Measurements from ENCODE around the gene BLM. TPM values are rescaled to one million over a fixed set of nuclear protein-coding genes. Genes with fewer than 3 reads are reported as not detected.

The BLM gene
- total RNA-seq, 1 donor from 2014 or later, result 44.8 TPM

DNA sequence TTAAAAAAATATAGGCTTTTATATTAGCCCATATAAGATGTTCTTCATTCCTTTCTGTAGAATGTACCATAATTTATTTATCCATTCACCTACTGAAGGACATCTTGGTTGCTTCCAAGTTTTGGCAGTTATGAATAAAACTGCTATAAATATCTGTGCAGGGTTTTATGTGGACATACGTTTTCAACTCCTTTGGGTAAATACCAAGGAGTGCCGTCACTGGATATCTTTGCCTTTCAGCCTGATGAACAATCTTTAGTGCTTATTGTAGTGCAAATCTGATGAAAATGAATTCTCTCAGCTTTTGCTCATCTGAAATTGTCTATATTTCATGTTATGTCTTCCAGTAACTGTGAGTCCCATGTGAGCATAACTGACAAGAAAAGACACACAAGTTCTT lies 26.6 kb upstream of the BLM start:
- no peak overlapping the region for H3K27ac Mint-ChIP-seq (ENCODE audit: unreplicated experiment)
- no peak for TF ChIP-seq CTCF (conservative IDR thresholded peaks at IDR 0.05)
- H3K9me3 Mint-ChIP-seq, result peaks cover 2% of the 10 kb centered on the region
- H3K4me3 Mint-ChIP-seq, result no peak overlapping the region
- no peaks in the 10 kb centered on the region for H3K27me3 Mint-ChIP-seq (ENCODE audit: low read depth)
- DNase-seq (ENCODE audit: low read depth, low spot score), result no peak
- no peaks in the 10 kb centered on the region for H3K4me1 Mint-ChIP-seq
- H3K36me3 Mint-ChIP-seq (ENCODE audit: low read depth), result peaks cover 4% of the 10 kb centered on the region

DNA sequence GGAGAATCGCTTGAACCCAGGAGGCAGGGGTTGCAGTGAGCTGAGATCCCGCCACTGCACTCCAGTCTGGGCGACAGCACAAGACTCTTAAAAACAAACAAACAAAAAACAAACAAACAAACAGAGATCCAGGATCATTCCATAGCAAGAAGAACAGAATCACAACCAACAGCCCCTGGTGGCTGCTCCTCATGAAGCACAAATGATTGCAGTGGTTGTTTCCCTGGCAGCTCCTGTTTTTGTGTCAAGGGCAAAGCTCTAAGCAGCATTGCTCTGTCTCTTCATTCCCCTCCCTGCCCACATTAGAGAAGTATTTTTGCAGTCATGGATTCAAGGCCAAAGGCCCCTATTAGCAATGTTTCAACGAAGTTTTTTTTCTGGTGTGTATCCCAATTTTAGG lies 25.8 kb upstream of the BLM start:
- no peak for TF ChIP-seq CTCF (conservative IDR thresholded peaks at IDR 0.05)
- no peaks in the 10 kb centered on the region for H3K4me1 Mint-ChIP-seq
- no peak for DNase-seq (ENCODE audit: low read depth, low spot score)
- no peak overlapping the region for H3K4me3 Mint-ChIP-seq
- peaks cover 4% of the 10 kb centered on the region for H3K36me3 Mint-ChIP-seq (ENCODE audit: low read depth)
- H3K27me3 Mint-ChIP-seq (ENCODE audit: low read depth), result no peaks in the 10 kb centered on the region
- H3K27ac Mint-ChIP-seq (ENCODE audit: unreplicated experiment), result no peak overlapping the region
- peaks cover 2% of the 10 kb centered on the region for H3K9me3 Mint-ChIP-seq

DNA sequence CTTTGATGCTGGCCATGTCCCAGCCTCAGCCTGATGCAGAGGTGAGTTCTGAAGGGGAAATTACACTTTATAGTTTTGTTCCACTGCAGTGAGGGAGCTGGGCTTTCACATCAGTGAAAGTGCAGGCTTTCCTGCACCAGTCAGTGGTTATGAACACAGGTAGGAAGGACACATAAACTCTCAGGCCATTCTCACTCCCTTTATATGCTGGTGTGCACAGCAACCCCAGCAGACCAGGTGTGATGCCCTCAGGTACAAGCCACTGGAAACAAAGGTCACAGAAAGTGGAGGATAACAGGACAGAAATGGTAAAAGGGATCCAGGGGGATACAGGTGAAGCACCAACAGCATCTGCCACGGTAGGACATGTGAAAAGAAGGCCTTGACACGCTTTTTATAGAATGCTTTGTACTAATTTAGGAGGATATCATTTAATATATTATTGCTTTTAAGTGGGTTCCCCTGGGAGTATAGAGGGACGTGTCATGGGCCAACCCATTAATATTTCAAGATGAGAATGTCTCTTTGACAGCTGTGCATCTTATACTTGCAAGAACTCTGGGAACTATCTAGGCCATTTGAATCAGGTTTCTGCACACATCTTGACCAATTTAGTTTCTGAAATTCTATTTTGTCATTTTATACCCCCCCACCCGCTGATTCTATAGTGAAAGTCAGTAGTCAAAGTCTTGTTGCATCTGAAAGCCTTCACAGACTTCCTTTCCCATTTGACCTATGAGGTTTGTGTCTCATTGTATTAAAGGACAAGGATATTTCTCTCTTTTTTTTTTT lies 25.0 kb upstream of the BLM start:
- TF ChIP-seq CTCF (conservative IDR thresholded peaks at IDR 0.05), result no peak
- no peak overlapping the region for H3K4me3 Mint-ChIP-seq
- no peaks in the 10 kb centered on the region for H3K27me3 Mint-ChIP-seq (ENCODE audit: low read depth)
- no peak overlapping the region for H3K27ac Mint-ChIP-seq (ENCODE audit: unreplicated experiment)
- no peak for DNase-seq (ENCODE audit: low read depth, low spot score)
- H3K36me3 Mint-ChIP-seq (ENCODE audit: low read depth), result peaks cover 4% of the 10 kb centered on the region
- peaks cover 2% of the 10 kb centered on the region for H3K9me3 Mint-ChIP-seq
- no peaks in the 10 kb centered on the region for H3K4me1 Mint-ChIP-seq

- H3K36me3 Mint-ChIP-seq (ENCODE audit: low read depth), result peaks cover 2% of the 10 kb centered on the region
- H3K9me3 Mint-ChIP-seq, result no peaks in the 10 kb centered on the region
- no peak for DNase-seq (ENCODE audit: low read depth, low spot score)
- H3K4me1 Mint-ChIP-seq, result no peaks in the 10 kb centered on the region
- H3K27me3 Mint-ChIP-seq (ENCODE audit: low read depth), result no peaks in the 10 kb centered on the region
- no peak overlapping the region for H3K4me3 Mint-ChIP-seq
- TF ChIP-seq CTCF (conservative IDR thresholded peaks at IDR 0.05), result no peak
- H3K27ac Mint-ChIP-seq (ENCODE audit: unreplicated experiment), result no peak overlapping the region
Measured at GRCh38 chr15:90694987-90695386, 22.2 kb upstream of the BLM start.

DNA sequence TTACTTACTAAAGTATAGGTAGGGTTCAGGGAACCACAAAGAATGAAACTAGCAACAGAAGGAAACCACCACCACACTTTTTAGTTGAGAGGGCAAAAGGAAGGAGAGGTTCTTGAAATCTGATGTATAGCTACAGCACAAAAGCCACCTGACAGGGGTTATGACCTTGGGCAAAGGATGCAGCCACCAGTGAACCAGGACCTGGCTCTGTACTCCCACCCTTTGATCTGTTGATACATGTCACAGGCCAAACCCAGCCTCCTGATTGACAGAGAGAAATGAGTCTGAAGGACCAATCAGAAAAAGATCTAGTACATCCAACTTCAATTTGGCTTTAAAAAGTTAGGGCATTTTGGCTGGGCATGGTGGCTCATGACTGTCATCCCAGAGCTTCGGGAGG lies 20.0 kb upstream of the BLM start:
- DNase-seq (ENCODE audit: low read depth, low spot score), result no peak
- Mint-ChIP-seq H3K4me1 (peaks cover 4% of the 10 kb centered on the region), H3K4me3 (no peak overlapping the region), H3K36me3 (ENCODE audit: low read depth) (no peaks in the 10 kb centered on the region), H3K27ac (ENCODE audit: unreplicated experiment) (no peak overlapping the region), H3K27me3 (ENCODE audit: low read depth) (no peaks in the 10 kb centered on the region), H3K9me3 (no peaks in the 10 kb centered on the region)
- no peak for TF ChIP-seq CTCF (conservative IDR thresholded peaks at IDR 0.05)

All from neural crest cell (in vitro differentiated cells).